Endothelial cell of umbilical vein (primary cell): Measurements from ENCODE around the gene COX8C. TPM values are rescaled to one million over a fixed set of nuclear protein-coding genes. Genes with fewer than 3 reads are reported as not detected.

ENCODE experiments used
- BruUV-seq: library from RNA; stranded (reverse); fragments of 400-500 nt; replicated peaks from 2 replicates; lab custom pipeline; 2021; lab: Mats Ljungman, UMichigan
- CTCF ChIA-PET: fragments of 300-600, 350-600 bp; sonication (Branson Sonifier 250); formaldehyde crosslinking; loops from one replicate; lab custom pipeline; 2021; ENCODE audit warnings: antibody characterized with exemption, inconsistent platforms; lab: Charles Lee
- POLR2A ChIA-PET: fragments of 300-600, 350-600 bp; sonication (Branson Sonifier 250); formaldehyde crosslinking; loops from one replicate; lab custom pipeline; 2021; ENCODE audit warnings: antibody characterized with exemption, inconsistent platforms; lab: Charles Lee
- DNase-seq: peaks from one replicate; pipeline ENCODE4 v3.0.0-alpha.2; 2011; ENCODE audit warnings: low read depth, low spot score
- FAIRE-seq: peaks from 2 replicates; lab custom pipeline; 2011; peaks lifted over from hg19 to GRCh38; lab: Jason Lieb, UNC
- H2AFZ ChIP-seq: 2 replicates; pipeline ENCODE4 v1.6.0; 2012; ENCODE audit warnings: low read depth, low read length, control low read depth, inconsistent platforms
- H3K27ac ChIP-seq: 2 replicates; pipeline ENCODE4 v1.5.1; 2011; ENCODE audit warnings: low read depth, mild to moderate bottlenecking, control low read depth, low read length, moderate library complexity; ENCODE audit not compliant: insufficient read depth
- H3K27me3 ChIP-seq, 2 experiments: 2 replicates each; pipeline versions ENCODE4 v1.6.0 to v1.6.1; 2011; ENCODE audit warnings: low read length in 2 of 2, mixed read lengths in 1 of 2; ENCODE audit not compliant: control insufficient read depth in 2 of 2, insufficient read depth in 2 of 2
- H3K36me3 ChIP-seq, 2 experiments: 2 replicates in 1 of 2; 3 replicates in 1 of 2; pipeline ENCODE4 v1.5.1; 2011; ENCODE audit warnings: low read length in 2 of 2, mild to moderate bottlenecking in 1 of 2, moderate library complexity in 1 of 2; ENCODE audit not compliant: control insufficient read depth in 2 of 2, insufficient read depth in 2 of 2; ENCODE audit errors: extremely low read depth in 1 of 2
- H3K4me1 ChIP-seq: 3 replicates; pipeline ENCODE4 v1.5.1; 2011; ENCODE audit warnings: mild to moderate bottlenecking, low read length; ENCODE audit not compliant: control insufficient read depth, insufficient read depth; ENCODE audit errors: extremely low read depth
- H3K4me2 ChIP-seq: 2 replicates; pipeline ENCODE4 v1.6.1; 2011; ENCODE audit warnings: low read length, control low read depth, mixed read lengths; ENCODE audit not compliant: insufficient read depth
- H3K4me3 ChIP-seq, 3 experiments: fragments of 200-600 bp in 1 of 3; sonication (generic), shearing (Covaris generic) in 1 of 3; replicated peaks in 1 of 3; 2 replicates each; pipeline ENCODE4 v1.5.1; 2011 to 2016; ENCODE audit warnings: control low read depth in 3 of 3, low read length in 3 of 3, mild to moderate bottlenecking in 2 of 3, inconsistent platforms in 1 of 3, low read depth in 1 of 3, moderate library complexity in 1 of 3; ENCODE audit not compliant: insufficient read depth in 1 of 3
- H3K79me2 ChIP-seq: 2 replicates; pipeline ENCODE4 v1.6.0; 2012; ENCODE audit warnings: low read length, inconsistent platforms; ENCODE audit not compliant: control insufficient read depth, insufficient read depth
- H3K9ac ChIP-seq: replicated peaks from 2 replicates; pipeline ENCODE3; 2011; ENCODE audit warnings: low read length, control low read depth; ENCODE audit not compliant: insufficient read depth; ENCODE audit errors: extremely low read depth
- H3K9me1 ChIP-seq: replicated peaks from 3 replicates; pipeline ENCODE4 v1.6.0; 2011; ENCODE audit warnings: mild to moderate bottlenecking, low read length; ENCODE audit not compliant: control insufficient read depth, insufficient read depth; ENCODE audit errors: extremely low read depth
- H3K9me3 ChIP-seq: replicated peaks from 2 replicates; pipeline ENCODE4 v1.5.1; 2012; ENCODE audit warnings: low read length, inconsistent platforms; ENCODE audit not compliant: control insufficient read depth, insufficient read depth
- H4K20me1 ChIP-seq: replicated peaks from 2 replicates; pipeline ENCODE3; 2011; ENCODE audit warnings: mild to moderate bottlenecking, low read length; ENCODE audit not compliant: control insufficient read depth, insufficient read depth; ENCODE audit errors: extremely low read depth
- EZH2 ChIP-seq: IDR thresholded peaks from 2 replicates; pipeline ENCODE4 v1.6.1; 2012; ENCODE audit warnings: borderline replicate concordance, low read depth, mild to moderate bottlenecking, moderate library complexity, low read length, inconsistent platforms; ENCODE audit not compliant: severe bottlenecking
- FOS ChIP-seq: IDR thresholded peaks from 2 replicates; pipeline ENCODE4 v1.6.1; 2011; ENCODE audit warnings: mild to moderate bottlenecking, low read length, moderate library complexity, borderline replicate concordance; ENCODE audit not compliant: insufficient read depth
- GATA2 ChIP-seq: IDR thresholded peaks from 2 replicates; pipeline ENCODE4 v1.7.0; 2011; ENCODE audit warnings: low read depth, mild to moderate bottlenecking, moderate library complexity, mixed read lengths, low read length; ENCODE audit not compliant: insufficient read length, insufficient read depth
- JUN ChIP-seq: IDR thresholded peaks from 2 replicates; pipeline ENCODE4 v1.6.1; 2011; ENCODE audit warnings: borderline replicate concordance, low read depth; ENCODE audit not compliant: insufficient read length, insufficient read depth
- MYC ChIP-seq: IDR thresholded peaks from one replicate; pipeline ENCODE4 v1.6.1; 2011; ENCODE audit warnings: mild to moderate bottlenecking, low read depth, low read length
- POLR2A ChIP-seq: IDR thresholded peaks from 2 replicates; pipeline ENCODE4 v1.6.1; 2012; ENCODE audit warnings: low read depth, mild to moderate bottlenecking, control low read depth, low read length
- POLR2AphosphoS5 ChIP-seq: IDR thresholded peaks from 2 replicates; pipeline ENCODE4 v1.6.1; 2012; ENCODE audit warnings: low read depth, mild to moderate bottlenecking, control low read depth, low read length, moderate library complexity; ENCODE audit not compliant: insufficient read depth
- dilution Hi-C: fragments of 300-500 bp; cut with MboI; formaldehyde crosslinking; loops from one replicate; pipeline ENCODE4 v1.15.0; 2019; ENCODE audit warnings: low sequenced_read_pairs; ENCODE audit not compliant: extremely low pct_ligation_motif_present
- intact Hi-C: fragments of 100-400 bp; cut with micrococcal nuclease; formaldehyde crosslinking; loops from one replicate; pipeline ENCODE4 v1.10.0; 2022
- polyA plus RNA-seq, 4 experiments: library from polyadenylated mRNA; depleted of rRNA in 3 of 4; stranded (reverse) in 3 of 4; unstranded in 1 of 4; fragments of >200 nt; gene quantifications; 2 replicates each; pipeline versions ENCODE4 v1.2.1 to v1.2.3, GENCODE V29; 2011 to 2012; ENCODE audit warnings: missing spikeins in 1 of 4
- total RNA-seq: library from RNA; stranded (reverse); gene quantifications from 2 replicates; pipeline ENCODE4 v1.2.3, GENCODE V29; 2021
- TF ChIP-seq, protein P1 (sequence below): IDR thresholded peaks from 2 replicates; pipeline ENCODE4 v1.6.1; 2011; ENCODE audit not compliant: insufficient read depth, insufficient read length

Gene COX8C
- total and polyA plus RNA-seq, 2 donors (not counting 3 experiments of a cell fraction or from before 2014, with no cell fraction given) = not detected

- Histone ChIP-seq H3K9me1 (no peaks in the 10 kb centered on the region), H2AFZ (no peak overlapping the region), H3K36me3 (no peaks in the 10 kb centered on the region), H3K79me2 (peaks cover 92% of the 10 kb centered on the region), H3K27me3 (no peaks in the 10 kb centered on the region), H3K9me3 (no peaks in the 10 kb centered on the region), H3K4me2 (no peak overlapping the region), H3K4me1 (peaks cover 34% of the 10 kb centered on the region), H3K9ac (no peak overlapping the region), H4K20me1 (peaks cover 14% of the 10 kb centered on the region), H3K4me3 (no peak overlapping the region), H3K27ac (no peak overlapping the region)
- dilution Hi-C loops = no loop called here
- POLR2A ChIA-PET = no interaction called here
- no TSS peak for BruUV-seq
- DNase-seq (no peak), FAIRE-seq (no peak)
- intact Hi-C loops = no loop called here
- TF ChIP-seq POLR2AphosphoS5 (no peak), GATA2 (no peak), MYC (no peak), JUN (no peak), FOS (no peak), POLR2A (no peak), EZH2 (no peak)
- TF ChIP-seq, protein P1, sequence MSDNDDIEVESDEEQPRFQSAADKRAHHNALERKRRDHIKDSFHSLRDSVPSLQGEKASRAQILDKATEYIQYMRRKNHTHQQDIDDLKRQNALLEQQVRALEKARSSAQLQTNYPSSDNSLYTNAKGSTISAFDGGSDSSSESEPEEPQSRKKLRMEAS = no peak
- CTCF ChIA-PET = interaction anchor here (3.7 kb wide), 1 partner anchor 11 kb away, joined by 23 read pairs; no protein-coding TSS in a partner anchor
Measured at GRCh38 chr14:93320489-93320888, 26.5 kb upstream of the COX8C start.
